ENCODE results near the gene S1PR4. TPM values are rescaled to one million over a fixed set of nuclear protein-coding genes. Genes with fewer than 3 reads are reported as not detected.

S1PR4 gene
- total and polyA plus RNA-seq, 12 donors, result 0.24 to 3.3 (median 0.67) TPM

- no peak for TF ChIP-seq CTCF (IDR thresholded peaks at IDR 0.05)
- H3K9me3 ChIP-seq, result no peaks in the 10 kb centered on the region
- H3K27me3 ChIP-seq, result peaks cover 0 to 12% (median 0%) of the 10 kb centered on the region in 7 donors
- H3K4me3 ChIP-seq, result no peak overlapping the region
- ATAC-seq, result peak in 5 of 8 donors; percentile 19 to 46 (median 29)
- peak in 1 of 2 donors; percentile 42 for DNase-seq
- WGBS, 2 donors, result 65 to 72% methylated on average over 20 of the region's 20 CpGs
- peak overlapping the region in 3 of 10 donors; percentile 1 to 82 (median 31) for H3K27ac ChIP-seq
- intact Hi-C loops (cut with DNase I), result no loop called here
- H3K4me1 ChIP-seq, result peaks cover 0 to 38% (median 12%) of the 10 kb centered on the region in 9 donors
- peaks cover 0 to 16% (median 0%) of the 10 kb centered on the region in 9 donors for H3K36me3 ChIP-seq
Observed at GRCh38 chr19:3145909-3146676, 32.5 kb upstream of the S1PR4 start.

DNA sequence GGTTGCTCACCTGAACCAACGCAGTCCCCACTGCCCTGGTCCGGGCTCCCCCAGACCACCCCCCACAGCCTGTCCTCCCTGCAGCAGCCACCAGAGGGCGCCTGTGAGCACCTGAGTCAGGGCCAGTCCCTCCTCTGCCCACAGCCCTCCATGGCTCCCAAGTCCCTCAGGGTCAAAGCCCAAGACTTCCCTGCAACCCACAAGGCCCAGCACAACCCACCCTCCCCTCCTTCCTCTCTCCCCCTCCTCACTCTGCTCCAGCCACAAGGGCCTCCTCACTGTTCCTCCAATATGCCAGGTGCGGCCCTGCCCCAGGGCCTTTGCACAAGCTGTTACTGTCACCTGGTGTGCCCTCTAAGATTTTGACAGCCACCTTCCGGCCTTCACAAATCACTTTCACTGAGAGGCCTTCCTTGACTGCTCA is 31.9 kb upstream of the S1PR4 start:
- intact Hi-C loops (cut with DNase I), result no loop called here
- TF ChIP-seq CTCF (IDR thresholded peaks at IDR 0.05), result peak; percentile 48 to 85 (median 66)
- Histone ChIP-seq H3K4me1 (peaks cover 0 to 32% (median 9%) of the 10 kb centered on the region in 9 donors), H3K4me3 (no peak overlapping the region), H3K27me3 (peaks cover 0 to 12% (median 0%) of the 10 kb centered on the region in 7 donors), H3K9me3 (no peaks in the 10 kb centered on the region), H3K27ac (peak overlapping the region in 1 of 10 donors; percentile 82), H3K36me3 (peaks cover 0 to 19% (median 0%) of the 10 kb centered on the region in 9 donors)
- 58 to 65% methylated on average over 5 of the region's 5 CpGs for WGBS, 2 donors
- ATAC-seq (peak in 3 of 8 donors; percentile 21 to 40 (median 33)), DNase-seq (peak in 1 of 2 donors; percentile 55)

DNA sequence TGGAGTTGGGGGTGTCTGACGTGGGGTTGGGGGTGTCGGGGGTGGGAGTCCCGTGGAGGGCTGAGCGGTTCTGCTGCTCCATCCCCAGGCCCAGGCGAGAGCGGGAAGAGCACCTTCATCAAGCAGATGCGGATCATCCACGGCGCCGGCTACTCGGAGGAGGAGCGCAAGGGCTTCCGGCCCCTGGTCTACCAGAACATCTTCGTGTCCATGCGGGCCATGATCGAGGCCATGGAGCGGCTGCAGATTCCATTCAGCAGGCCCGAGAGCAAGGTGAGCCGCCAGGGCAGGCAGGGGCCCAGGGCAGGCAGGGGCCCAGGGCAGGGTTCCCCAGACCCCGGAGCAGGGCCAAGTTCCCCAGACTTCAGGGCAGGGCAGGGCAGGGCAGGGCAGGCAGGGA is 30.1 kb upstream of the S1PR4 start:
- intact Hi-C loops (cut with DNase I), result no loop called here
- no peak for ATAC-seq
- H3K27ac ChIP-seq, result no peak overlapping the region
- H3K9me3 ChIP-seq, result no peaks in the 10 kb centered on the region
- H3K27me3 ChIP-seq, result peaks cover 0 to 12% (median 0%) of the 10 kb centered on the region in 7 donors
- 86 to 90% methylated on average over 20 of the region's 20 CpGs for WGBS, 2 donors
- H3K36me3 ChIP-seq, result peaks cover 0 to 31% (median 0%) of the 10 kb centered on the region in 9 donors
- no peak overlapping the region for H3K4me3 ChIP-seq
- no peak for DNase-seq
- peaks cover 0 to 14% (median 0%) of the 10 kb centered on the region in 9 donors for H3K4me1 ChIP-seq
- no peak for TF ChIP-seq CTCF (IDR thresholded peaks at IDR 0.05)

- Histone ChIP-seq H3K27ac (no peak overlapping the region), H3K4me3 (no peak overlapping the region), H3K9me3 (no peaks in the 10 kb centered on the region), H3K36me3 (peaks cover 0 to 31% (median 0%) of the 10 kb centered on the region in 9 donors), H3K27me3 (peaks cover 0 to 12% (median 0%) of the 10 kb centered on the region in 7 donors), H3K4me1 (peaks cover 0 to 11% (median 0%) of the 10 kb centered on the region in 9 donors)
- DNase-seq (no peak), ATAC-seq (no peak)
- intact Hi-C loops (cut with DNase I), result no loop called here
- WGBS, 2 donors, result 92 to 93% methylated on average over 6 of the region's 6 CpGs
- no peak for TF ChIP-seq CTCF (IDR thresholded peaks at IDR 0.05)
Observed at GRCh38 chr19:3149089-3149488, 29.5 kb upstream of the S1PR4 start.

Data from heart right ventricle (tissue), 16 donors.